Colon (tissue), 2 donors: Measurements from ENCODE around the gene C5.
"Not testable (repeated sequence)": the region's sequence is repeated elsewhere in the genome, so short reads cannot be mapped to it uniquely, and the experiment has no call there.

Experiments
- FAIRE-seq: peaks from 2 replicates; lab custom pipeline; 2012; peaks lifted over from hg19 to GRCh38; lab: Jason Lieb, UNC
- donor health status: control.
- donor health status: control.

Gene C5

DNA sequence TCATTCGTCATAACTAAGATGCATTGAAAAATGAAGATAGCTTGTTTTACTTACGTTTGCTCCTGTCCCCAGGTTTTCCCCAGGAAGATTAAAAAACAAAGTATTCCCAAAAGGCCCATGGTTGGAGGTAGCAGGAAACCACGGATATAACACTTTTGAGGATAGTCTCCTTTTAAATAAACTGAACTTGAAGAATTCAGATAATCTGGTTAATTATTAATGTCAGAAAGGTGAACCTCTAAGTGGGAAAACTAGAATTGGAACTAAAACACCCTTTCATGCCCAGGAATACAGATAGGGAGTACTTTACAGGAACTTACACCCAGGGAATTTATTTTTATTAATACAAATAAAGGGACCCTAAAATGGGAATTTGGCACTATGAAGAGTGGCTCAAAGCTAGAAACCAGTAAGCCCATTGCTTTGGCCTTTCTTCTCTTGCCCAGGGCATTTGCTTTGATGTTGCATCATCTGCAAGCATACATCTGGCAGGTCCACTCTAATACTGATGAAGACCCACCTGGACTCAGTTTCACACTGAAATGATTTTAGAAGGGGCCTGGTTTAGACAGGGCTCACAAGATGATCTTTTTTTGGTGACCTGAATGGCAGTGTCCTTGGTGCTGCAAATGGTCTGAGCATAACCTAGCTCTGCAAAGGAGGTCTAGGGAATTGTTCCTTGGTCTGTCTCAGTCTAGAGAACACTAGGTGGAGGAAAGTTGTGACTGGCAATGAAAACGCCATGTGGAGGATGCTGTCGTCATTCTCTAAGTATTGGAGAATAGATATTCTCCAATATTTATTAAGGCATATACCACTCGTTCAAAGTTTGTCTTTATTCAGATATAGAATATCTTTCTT lies at the start of gene C5:
Gene C5 (minus strand): TSS at position 148 of the 861 bp plus-strand sequence. CDS start 29 bp downstream, at position 119.
- no peak for FAIRE-seq

DNA sequence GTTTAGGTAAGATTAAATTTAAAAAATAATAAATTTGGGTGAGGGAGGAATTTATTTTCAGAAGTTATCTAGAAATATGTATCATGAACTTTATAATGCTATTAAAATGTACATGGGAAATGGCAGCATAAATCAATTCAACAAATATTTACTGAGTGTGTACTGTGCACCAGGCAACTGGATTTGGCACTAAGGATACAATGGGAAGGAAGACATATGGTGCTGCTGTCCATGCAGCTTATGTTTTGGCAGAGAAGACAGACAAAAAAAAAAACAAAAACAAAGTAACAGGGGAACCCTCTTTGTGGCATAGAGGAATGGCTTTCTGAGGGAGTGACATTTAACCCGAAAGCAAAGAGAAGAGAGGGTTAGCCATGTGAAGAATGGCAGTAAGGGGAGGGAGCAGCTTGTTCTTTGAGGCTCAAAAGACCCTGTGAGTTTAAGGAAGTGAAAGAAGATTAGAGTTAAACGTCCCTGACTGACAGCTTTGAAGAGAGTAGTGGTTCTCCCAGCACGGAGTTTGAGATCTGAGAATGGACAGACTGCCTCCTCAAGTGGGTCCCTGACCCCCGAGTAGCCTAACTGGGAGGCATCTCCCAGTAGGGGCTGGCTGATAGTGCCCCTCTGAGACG lies 48.6 kb upstream of the C5 start:
- no peak for FAIRE-seq

DNA sequence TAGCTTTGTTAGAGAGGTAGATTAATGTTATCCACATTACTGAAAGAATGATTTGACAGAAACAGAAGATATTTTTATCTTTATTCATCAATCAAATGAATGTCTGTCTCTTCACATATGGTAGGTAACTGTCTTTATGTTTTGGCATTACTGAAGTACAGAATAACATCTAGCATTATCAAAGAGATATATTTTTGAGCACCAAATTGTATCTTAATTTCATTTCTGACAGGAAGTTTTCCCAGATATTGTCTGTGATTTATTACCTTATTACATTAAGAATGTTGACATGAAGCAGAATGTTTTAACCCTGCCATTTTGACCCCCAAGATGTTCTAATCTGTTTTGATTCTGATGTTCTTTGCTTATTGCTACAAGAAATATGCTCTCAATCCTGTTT lies 45.0 kb upstream of the C5 start:
- no peak for FAIRE-seq

DNA sequence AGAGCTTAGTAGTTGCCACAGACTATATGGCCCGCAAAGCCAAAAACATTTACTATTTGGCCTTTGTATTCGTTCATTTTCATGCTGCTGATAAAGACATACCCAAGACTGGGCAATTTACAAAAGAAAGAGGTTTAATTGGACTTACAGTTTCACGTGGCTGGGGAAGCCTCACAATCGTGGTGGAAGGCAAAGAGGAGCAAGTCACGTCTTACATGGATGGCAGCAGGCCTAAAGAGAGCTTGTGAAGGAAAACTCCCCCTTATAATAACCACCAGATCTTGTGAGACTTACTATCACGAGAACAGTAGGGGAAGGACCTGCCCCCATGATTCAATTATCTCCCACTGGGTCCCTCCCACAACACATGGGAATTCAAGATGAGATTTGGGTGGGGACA lies 40.7 kb upstream of the C5 start:
- FAIRE-seq: not testable (repeated sequence)

DNA sequence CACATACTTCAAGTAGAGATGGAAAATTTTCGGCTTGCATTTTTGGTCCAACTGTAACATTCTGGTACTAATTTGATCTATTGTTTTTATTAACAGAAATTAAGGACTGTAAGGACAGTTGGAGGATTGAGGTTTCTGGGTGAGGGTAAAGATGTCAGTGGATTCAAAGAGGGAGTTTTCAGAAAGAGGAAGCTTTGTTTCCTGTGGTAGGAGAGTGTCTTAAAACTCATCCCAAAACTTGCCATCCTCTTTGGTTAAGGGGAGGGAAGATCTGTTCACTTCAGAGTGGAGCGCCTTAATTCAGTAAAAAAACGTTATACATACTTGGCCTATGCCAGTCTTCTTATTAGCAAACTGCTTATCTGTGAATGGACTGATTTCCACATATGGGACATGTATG lies 38.5 kb upstream of the C5 start:
- no peak for FAIRE-seq

DNA sequence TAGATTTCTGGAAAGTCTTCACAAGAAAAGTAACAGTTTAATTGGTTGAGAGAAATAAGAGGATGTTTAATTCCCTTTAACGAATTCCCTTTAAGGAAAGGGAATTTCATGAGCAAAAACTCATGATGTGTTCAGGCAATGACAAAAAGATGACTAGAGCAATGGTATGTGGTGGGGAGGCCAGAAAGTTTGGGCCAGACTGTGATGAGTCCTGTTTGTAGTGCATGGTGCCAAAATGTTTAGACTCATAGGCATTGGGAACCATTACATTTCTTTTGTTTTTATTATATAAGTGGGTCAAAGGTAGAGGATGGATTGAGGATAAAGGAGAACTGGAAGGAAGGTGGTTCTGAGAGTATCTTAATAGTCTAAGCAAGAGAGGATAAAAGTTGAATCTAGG lies 35.6 kb upstream of the C5 start:
- FAIRE-seq: no peak

DNA sequence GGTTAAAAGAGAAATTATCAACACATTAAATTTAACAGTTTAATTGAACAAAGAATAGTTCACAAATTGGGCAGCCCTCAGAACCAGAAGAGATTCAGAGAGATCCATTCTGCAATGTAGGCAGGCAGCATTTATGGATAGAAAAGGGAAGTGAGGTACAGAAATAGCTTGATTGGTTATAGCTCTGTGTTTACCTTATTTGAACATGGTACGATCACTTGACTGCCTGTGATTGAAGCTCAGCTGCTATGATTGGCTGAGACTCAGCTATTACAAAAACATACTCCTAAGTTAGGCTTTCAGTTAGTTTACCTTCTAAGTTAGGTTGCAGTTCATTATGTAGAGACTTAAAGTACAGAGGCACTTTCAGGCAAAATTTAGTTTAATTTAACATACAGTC lies 32.0 kb upstream of the C5 start:
- no peak for FAIRE-seq

DNA sequence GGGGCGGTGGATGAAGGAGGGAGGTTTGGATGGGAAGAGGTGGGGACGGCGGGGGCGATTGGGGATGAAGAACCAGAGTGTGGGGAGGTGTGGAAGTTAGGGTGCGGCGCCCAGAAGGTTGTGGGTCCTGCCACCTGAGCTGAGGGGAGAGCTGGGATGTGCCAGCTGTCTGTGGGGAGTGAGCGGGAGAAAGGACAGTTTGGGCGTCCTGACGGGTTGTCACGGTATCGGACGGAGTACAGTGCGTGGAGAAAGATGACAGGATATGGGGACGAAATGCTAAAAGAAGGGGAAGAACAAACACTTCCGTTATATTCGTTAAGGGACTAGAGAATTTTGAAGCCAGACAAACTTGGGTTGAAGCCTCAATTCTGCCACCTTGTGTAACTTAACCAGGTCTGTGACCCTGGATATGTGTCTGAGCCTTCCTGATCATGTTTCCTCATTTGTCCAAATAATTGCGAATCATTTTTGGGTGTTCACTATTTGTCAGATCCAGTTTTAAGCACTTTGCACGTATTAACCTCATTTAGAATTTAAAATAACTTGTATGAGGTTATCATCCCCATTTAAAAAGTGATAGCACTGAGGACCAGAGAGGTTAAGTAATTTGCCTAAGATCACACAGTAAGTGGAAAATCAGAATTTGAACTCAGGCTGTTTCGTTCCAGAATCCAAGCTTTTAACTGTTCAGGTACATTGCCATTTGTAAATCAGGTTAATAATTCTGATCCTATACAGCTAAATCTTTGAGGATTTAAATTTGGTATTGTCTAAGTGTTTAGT lies 25.4 kb upstream of the C5 start:
- no peak for FAIRE-seq

DNA sequence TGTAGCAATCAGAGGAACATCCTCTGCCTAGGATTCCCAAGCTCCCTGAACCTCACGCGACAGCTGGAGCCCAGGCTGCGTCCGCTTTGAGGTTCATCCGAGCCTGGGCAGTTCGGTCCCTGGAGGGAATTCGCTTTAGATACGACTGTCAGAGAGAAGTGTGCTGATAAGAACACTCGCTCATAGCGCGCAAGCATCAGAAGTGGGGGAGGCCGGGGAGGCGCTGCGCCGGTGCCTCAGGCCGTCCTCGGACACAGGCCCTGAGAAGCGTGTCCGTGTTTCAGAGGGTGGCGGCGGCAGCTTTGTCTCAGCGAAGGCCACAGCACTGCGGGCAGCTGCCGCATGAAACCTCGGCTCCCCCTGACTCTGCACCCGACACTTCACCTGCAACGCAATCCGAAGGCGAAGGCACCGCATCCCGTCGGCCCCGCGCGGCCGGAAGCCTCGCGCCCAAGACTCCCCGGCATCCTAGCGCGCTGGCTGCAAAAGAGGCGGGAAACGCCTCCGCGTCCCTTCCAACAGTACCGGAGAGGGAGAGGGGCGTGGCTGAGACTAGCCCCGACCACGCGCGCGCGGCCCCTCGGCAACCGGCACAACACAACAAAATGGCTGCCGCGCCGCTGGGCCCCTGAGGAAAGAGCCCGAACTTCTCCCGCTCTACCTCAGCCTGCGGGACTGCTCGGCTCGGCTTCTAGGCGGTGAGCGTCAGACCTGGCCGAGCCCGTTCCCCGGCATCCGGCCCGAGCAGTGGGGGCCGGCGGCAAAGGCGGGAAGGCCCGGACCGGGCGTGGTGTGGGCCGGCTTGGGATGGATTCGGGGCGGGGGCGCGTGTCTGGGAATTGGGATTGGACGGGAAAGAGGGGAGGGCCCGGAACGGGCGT lies 24.5 kb upstream of the C5 start, which contains the start of gene CNTRL:
Gene CNTRL (plus strand): TSS at position 586 of the 881 bp plus-strand sequence. CDS start 13,372 bp downstream, outside the sequence.
- FAIRE-seq: no peak

DNA sequence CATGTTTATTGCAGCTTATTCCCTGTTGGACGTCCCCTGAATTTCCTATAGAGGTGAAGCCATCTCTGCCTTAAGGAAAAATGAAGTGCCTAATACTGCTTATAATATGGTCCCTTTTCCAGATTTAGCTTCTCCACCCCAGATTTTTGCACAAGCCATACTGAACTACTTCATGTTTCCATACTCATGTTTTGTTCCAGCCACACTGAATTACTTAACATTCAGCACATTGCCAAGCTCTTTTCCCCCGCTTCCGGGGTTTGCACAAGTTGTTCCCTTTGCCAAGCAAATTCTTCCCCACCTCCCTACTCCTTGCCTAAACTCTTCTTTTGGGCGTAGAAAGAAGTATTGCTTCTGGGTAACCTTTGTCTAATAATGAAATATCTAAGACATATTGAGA lies 23.0 kb upstream of the C5 start:
- no peak for FAIRE-seq

DNA sequence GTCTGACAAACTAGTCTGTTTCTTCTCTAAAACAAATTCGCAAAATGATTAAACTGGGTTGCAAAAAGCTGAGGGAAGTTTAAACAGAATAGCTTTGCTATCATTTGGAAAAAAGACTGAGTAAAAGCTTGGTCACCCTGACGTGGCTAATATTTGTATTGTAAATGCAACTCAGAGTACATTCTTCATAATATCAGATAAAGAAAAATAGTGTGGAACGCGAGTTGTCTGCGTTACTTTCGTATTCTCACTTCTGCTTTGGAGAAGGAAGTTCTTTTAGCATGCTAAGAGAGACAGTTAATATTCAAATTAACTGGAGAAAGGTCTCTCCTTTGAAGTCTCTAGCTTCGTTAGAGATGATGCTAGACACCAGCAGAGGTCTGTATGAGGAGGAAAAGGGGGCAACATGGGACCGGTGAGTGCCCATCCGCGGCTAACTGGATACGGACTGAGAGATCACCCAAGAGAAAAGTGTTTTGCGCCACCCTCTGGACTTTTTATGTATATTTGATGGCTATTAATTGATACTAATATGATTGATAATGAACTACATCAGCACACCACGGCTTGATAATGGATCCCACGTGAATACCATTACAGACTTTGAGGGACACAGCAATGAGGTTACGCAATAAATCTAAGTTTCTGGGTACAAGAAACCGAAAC lies 21.8 kb upstream of the C5 start:
- no peak for FAIRE-seq

DNA sequence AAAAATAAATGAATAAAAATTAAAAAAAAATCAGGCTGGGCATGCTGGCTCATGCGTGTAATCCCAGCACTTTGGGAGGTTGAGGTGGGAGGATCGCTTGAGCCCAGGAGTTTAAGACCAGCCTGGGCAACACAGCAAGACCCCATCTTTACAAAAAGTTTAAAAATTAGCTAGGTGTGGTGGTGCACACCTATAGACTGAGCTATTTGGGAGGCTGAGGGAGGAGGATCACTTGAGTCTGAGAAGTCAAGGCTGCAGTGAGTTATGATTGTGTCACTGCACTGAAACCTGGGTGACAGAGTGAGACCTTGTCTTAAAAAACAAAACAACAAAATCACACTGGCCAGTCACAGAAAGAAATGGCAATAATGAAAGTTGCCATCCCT lies 21.3 kb upstream of the C5 start:
- FAIRE-seq: no peak

DNA sequence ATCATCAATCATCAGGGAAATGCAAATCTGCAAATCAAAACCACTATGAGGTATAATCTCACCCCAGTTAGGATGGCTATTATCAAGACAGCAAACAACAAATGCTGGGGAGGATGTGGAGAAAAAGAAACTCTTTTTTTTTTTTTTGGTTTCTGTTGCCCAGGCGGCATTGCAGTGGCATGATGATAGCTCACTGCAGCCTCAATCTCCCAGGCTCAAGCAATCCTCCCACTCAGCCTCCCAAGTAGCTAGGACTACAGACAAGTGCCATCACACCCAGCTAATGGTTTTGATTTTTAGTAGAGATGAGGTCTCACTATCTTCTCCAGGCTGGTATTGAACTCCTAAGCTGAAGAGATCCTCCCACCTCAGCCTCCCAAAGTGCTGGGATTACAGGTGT lies 19.3 kb upstream of the C5 start:
- no peak for FAIRE-seq

DNA sequence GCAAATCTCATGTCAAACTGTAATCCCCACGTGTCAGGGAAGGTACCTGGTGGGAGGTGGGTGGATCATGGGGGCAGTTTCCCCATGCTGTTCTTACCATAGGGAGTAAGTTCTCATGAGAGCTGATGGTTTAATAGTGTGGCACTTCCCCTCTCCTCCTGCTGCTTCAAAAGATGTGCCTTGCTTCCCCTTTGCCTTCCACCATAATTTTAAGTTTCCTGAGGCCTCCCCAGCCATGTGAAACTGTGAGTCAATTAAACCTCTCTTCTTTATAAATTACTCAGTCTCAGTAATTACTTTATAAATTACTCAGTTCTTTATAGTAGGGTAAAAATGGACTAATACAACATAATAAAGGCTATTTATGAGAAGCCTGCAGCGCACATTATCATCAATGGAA lies 17.6 kb upstream of the C5 start:
- FAIRE-seq: no peak

DNA sequence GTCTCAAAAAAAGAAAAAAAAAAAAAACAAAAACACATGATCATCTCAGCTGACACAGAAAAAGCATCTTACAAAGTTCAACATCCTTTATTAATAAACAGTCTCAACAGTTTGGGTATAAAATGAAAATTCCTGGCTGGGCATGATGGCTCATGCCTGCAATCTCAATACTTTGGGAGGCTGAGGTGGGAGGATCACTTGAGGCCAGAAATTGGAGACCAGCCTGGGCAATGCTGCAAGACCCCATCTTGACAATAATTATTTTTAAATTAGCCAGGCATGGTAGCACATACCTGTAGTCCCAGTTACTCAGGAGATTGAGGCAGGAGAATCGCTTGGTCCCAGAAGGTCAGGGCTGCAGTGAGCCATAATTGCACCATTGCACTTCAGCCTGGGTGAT lies 16.8 kb upstream of the C5 start:
- FAIRE-seq: no peak

DNA sequence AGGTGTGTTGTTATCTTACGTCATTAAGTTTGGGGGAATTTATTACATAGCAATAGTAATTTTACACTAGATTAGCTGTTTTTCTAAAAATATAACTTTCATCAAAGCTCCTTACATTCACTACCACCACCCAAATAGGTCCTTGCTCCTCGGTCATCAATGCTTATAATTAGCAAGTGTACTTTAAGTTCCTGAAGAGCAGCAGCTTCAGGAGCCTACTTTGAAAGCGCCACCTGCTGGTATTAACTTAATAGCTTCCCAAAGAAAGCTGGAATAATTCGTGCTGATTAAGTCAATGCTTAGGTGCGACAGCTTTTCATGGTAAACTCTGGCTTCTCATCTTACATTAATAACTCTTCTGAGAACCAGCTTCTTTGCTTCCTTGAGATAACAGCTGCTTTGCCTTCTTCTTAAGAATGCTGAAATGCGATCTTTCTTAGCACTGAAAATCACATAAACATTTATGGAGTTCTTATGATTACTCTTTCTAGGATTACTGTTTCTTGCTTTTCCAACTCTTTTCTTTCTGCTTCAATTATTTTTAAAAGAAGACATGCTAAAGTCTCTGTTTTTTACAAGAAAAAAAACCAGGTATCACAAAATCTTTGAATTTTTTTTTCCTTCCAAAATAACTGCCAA lies 10.0 kb upstream of the C5 start:
- FAIRE-seq: no peak

DNA sequence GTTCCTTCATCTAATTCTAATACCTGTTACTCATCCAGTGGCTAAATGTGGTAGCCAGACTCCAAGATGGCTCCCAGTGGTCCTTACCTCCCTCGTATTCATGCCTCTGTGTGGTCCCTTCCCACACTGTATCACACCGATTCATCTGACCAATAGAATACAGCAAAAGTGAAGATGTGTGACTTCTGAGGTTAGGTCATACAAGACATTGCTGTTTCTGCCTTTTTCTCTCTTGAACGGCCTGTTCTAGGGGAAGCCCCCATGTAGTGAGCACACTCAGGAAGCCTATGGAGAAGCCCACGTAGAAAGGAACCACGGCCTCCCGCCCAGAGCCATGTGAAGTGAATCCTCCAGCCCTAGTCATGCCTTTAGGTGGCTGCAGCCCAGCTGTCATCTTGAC lies 9.4 kb upstream of the C5 start:
- FAIRE-seq: no peak

DNA sequence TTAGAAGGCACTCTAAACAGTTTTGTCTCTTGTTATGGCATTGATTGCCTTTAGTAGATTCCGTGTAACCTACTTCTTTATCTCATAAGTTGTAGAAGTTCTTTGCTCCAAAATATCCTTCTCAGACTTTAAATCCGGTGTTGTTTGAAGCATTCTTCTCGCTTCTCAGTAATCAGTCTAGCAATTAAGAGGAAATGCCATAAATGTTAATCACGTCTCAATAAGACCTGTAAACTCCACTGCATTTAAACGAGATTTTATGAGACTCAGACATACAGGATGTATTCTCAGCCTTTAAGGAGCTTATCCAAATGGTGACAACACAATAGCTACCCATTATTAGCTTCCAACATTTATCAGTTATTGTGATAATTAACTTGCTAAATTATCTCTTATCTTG lies 7.7 kb upstream of the C5 start:
- no peak for FAIRE-seq

DNA sequence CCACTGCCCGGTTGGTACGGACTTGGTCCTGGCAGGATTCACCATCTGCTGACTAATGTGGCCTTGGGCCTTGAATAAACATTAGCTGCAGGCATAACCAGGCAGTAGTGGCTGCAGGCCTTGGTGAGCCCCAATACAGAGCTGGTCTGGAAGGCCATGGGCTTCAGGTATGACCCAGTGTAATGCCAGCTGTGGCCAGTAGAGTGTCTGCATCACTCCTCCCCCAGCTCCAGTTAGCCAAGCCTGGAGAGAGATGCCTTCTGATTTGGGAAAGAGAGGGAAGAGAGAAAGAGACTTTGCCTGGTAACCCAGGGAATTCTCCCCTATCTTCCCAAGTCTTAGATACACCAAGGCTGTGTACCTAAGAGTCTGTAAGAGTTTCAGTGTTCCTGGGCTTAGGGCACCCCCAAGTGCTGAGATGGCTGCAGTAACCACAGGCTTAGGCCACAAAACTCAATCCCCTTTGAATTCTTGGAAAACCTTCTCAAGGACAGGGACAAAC lies 5.6 kb upstream of the C5 start:
- FAIRE-seq: no peak

DNA sequence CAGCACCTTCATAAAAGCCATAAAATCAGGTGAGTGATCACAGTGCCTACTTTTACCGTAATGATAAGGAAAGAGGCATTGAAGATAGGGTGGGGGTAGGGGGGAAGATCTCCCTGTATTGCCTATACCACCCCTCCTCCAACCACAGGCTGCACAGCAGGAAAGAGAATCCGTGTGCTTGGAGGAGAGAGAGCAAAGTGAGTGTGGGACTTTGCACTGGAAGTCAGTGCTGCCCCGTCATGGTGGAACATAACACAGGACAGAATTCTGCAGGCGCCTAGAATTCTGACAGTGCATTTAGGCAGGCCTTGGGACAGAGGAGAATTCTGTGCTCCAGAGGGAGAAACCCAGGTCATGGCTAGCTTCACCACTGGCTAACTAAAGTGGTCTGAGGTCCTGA lies 3.5 kb upstream of the C5 start:
- no peak for FAIRE-seq

DNA sequence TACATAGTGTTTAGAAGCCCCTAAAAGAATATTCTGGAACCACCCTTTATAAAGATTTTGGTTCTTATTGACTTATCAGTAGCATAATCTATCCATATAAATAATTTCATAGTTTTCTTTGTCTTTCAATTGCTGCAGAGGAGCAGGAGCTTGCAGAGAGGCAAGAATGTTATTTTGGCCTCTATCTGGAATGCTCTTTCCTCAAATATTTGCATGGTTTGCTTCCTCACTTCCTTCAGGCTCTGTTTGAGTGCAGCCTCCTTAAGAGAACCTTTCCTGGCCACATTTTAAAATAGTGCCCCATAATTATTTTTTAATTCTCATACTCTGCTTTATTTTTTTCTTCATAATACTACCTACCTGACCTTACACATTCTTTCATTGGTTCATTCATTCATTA lies 1.5 kb downstream of the C5 start:
- FAIRE-seq: no peak
